ENCODE results near the gene CD4.
"Not testable (repeated sequence)": the region's sequence is repeated elsewhere in the genome, so short reads cannot be mapped to it uniquely, and the experiment has no call there.

The CD4 gene

DNA sequence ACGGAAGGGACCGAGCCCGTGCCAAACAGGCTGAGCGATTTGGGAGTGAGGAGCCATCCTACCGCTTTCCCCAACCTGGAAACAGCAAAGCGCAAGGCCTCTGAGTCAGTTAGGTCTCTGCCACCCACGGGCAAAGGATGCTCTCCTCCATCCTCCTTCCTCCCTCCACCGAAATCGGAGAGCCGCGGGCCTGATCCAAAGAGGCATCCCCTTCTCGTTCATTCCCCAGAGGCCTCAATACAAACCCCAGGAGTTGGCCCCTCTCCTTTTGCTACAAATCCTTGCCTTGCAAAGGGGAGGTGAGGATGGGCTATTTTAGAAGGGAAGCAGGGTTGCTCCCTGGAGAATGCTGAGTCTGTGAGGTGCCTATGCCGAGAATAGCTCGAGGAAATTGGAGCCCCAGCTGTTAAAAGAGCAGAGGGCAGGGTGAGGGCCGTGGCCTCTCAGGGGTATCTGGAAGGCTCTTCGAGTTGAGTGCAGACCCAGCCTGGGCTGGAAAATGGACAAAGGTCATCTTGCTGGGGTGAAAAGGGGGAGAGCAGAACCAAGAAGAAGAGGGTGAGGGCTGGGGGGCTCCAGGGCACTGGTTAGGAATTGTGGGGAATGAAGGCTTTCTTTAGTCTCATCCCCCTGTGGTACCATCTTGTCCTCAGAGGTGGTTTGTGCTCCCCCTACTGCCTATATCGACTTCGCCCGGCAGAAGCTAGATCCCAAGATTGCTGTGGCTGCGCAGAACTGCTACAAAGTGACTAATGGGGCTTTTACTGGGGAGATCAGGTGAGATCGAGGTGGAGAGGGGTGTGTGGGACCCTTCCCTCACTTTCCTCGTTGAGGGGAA is 79.1 kb downstream of the CD4 start:
- peak; percentile 48 for DNase-seq (ENCODE audit: low spot score)

DNA sequence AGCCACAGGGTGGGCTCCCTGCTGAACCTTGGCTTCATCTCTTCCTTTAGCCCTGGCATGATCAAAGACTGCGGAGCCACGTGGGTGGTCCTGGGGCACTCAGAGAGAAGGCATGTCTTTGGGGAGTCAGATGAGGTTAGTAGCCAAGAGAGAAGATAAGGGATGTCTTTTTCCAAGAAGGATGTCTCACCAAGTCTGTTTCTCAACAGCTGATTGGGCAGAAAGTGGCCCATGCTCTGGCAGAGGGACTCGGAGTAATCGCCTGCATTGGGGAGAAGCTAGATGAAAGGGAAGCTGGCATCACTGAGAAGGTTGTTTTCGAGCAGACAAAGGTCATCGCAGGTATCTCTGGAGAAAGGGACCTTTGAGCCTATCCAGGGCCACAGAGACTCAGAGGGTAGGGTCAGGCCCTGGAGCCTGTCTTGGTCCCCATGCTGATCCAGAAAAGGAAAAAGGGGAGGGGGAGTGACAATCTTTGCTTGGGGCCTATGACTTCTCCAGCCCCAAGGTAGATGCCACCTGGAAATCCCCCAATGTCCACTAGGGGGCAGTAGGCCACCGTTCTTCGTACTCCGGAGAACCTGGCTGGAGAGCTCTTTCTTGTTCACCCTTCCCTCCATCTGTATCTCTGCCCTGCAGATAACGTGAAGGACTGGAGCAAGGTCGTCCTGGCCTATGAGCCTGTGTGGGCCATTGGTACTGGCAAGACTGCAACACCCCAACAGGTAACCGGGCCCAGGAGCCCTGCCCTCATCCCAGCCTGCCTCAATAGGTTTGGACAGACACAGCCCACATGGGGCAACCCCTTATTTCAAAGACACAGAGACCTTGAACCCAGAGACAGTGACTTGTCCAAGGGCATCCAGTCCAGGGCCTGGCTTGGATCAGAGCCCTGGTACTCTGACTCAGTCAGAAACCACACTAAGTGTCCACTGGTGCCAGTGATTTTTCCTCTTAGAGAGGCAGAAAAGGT is 80.0 kb downstream of the CD4 start:
- peak; percentile 83 for DNase-seq (ENCODE audit: low spot score)

DNA sequence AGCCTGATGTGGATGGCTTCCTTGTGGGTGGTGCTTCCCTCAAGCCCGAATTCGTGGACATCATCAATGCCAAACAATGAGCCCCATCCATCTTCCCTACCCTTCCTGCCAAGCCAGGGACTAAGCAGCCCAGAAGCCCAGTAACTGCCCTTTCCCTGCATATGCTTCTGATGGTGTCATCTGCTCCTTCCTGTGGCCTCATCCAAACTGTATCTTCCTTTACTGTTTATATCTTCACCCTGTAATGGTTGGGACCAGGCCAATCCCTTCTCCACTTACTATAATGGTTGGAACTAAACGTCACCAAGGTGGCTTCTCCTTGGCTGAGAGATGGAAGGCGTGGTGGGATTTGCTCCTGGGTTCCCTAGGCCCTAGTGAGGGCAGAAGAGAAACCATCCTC is 81.0 kb downstream of the CD4 start:
- not testable (repeated sequence) for DNase-seq (ENCODE audit: low spot score)

Data from hepatic stellate cell (primary cell).